DOHH2 (cell line): Measurements from ENCODE around the gene ARID1A.

ENCODE experiments used
- H3F3A ChIP-seq: fragments of 200-600 bp; sonication (generic), shearing (Covaris generic); 2 replicates; pipeline ENCODE4 v1.6.0; 2016; ENCODE audit warnings: antibody characterized with exemption, mild to moderate bottlenecking; ENCODE audit not compliant: control insufficient read depth, insufficient read depth
- H3K27ac ChIP-seq: fragments of 200-600 bp; sonication (generic); 2 replicates; pipeline ENCODE4 v1.5.1; 2014; ENCODE audit warnings: low read depth, mild to moderate bottlenecking, low read length, moderate library complexity
- H3K27me3 ChIP-seq: fragments of 200-600 bp; sonication (generic); 2 replicates; pipeline ENCODE4 v1.6.1; 2014; ENCODE audit warnings: mild to moderate bottlenecking, low read length, mixed read lengths; ENCODE audit not compliant: control insufficient read depth
- H3K36me3 ChIP-seq: fragments of 200-600 bp; sonication (generic); 2 replicates; pipeline ENCODE4 v1.6.1; 2014; ENCODE audit warnings: mild to moderate bottlenecking, low read length, moderate library complexity, mixed read lengths; ENCODE audit not compliant: control insufficient read depth
- H3K4me1 ChIP-seq: fragments of 200-600 bp; sonication (generic); 2 replicates; pipeline ENCODE4 v1.6.1; 2014; ENCODE audit warnings: mild to moderate bottlenecking, low read length, mixed read lengths; ENCODE audit not compliant: control insufficient read depth
- H3K4me2 ChIP-seq: fragments of 200-600 bp; sonication (generic); 2 replicates; pipeline ENCODE4 v1.6.0; 2014; ENCODE audit warnings: mild to moderate bottlenecking, low read length, moderate library complexity
- H3K4me3 ChIP-seq: fragments of 200-600 bp; sonication (generic); 2 replicates; pipeline ENCODE4 v1.5.1; 2014; ENCODE audit warnings: mild to moderate bottlenecking, low read length, mixed read lengths
- H3K79me2 ChIP-seq: fragments of 200-600 bp; sonication (generic); 2 replicates; pipeline ENCODE4 v1.6.1; 2014; ENCODE audit warnings: mild to moderate bottlenecking, low read length, mixed read lengths; ENCODE audit not compliant: control insufficient read depth
- H3K9me2 ChIP-seq: fragments of 200-600 bp; sonication (generic); replicated peaks from 2 replicates; pipeline ENCODE4 v1.6.1; 2014; ENCODE audit warnings: mild to moderate bottlenecking, low read length, mixed read lengths; ENCODE audit not compliant: control insufficient read depth
- H3K9me3 ChIP-seq: fragments of 200-600 bp; sonication (generic); 2 replicates; pipeline ENCODE4 v1.6.1; 2014; ENCODE audit warnings: antibody characterized with exemption, low read length, mixed read lengths; ENCODE audit not compliant: control insufficient read depth, insufficient read depth
- H4K20me1 ChIP-seq: fragments of 200-600 bp; sonication (generic); 2 replicates; pipeline ENCODE4 v1.6.0; 2014; ENCODE audit warnings: low read depth, mild to moderate bottlenecking, antibody characterized with exemption, low read length, moderate library complexity; ENCODE audit not compliant: control insufficient read depth, insufficient read depth
- EZH2phosphoT487 ChIP-seq: fragments of 200-600 bp; sonication (generic); IDR thresholded peaks from 2 replicates; pipeline ENCODE4 v1.6.1; 2017; ENCODE audit warnings: borderline replicate concordance, mild to moderate bottlenecking, antibody characterized with exemption, low read length, moderate library complexity, mixed read lengths
- TF ChIP-seq, protein P1 (sequence below): fragments of 200-600 bp; sonication (generic); IDR thresholded peaks from one replicate; pipeline ENCODE4 v1.5.1; 2014; ENCODE audit warnings: antibody characterized with exemption, mild to moderate bottlenecking, low read depth, low read length; ENCODE audit not compliant: poor library complexity, severe bottlenecking

Gene ARID1A

DNA sequence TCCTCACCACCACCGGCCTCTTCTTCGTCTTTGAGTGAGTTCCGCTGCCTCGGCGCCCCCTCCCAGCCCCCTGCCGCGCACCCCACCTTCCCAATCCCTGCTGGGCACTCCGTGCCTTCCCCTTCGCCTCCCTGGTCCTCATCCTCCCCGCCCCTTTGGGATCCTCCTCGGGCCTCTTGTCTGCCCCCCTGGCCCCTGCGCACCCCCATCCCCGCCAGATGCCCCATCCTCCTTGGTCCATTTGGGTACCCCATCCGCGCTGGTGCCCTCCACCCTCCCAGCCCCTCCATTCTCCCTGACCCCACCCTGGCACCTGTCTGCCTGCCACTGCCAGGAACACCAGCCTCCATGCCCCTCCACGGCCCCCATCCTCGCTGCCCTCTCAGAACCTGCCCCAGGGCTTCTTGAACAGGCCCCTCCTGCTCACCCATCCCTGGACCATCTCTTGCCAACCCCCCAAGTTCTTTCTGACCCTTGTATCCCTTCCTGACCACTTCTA is 131.3 kb downstream of the ARID1A start:
- Histone ChIP-seq H3K36me3 (peaks cover 21% of the 10 kb centered on the region), H3K9me2 (no peaks in the 10 kb centered on the region), H3K4me3 (peak overlapping the region; percentile 83), H3F3A (peaks cover 3% of the 10 kb centered on the region), H4K20me1 (no peaks in the 10 kb centered on the region), H3K27ac (no peak overlapping the region), H3K79me2 (peaks cover 49% of the 10 kb centered on the region), H3K9me3 (no peaks in the 10 kb centered on the region), H3K27me3 (no peaks in the 10 kb centered on the region), H3K4me2 (peak overlapping the region; percentile 97), H3K4me1 (peaks cover 39% of the 10 kb centered on the region)
- TF ChIP-seq, protein P1, sequence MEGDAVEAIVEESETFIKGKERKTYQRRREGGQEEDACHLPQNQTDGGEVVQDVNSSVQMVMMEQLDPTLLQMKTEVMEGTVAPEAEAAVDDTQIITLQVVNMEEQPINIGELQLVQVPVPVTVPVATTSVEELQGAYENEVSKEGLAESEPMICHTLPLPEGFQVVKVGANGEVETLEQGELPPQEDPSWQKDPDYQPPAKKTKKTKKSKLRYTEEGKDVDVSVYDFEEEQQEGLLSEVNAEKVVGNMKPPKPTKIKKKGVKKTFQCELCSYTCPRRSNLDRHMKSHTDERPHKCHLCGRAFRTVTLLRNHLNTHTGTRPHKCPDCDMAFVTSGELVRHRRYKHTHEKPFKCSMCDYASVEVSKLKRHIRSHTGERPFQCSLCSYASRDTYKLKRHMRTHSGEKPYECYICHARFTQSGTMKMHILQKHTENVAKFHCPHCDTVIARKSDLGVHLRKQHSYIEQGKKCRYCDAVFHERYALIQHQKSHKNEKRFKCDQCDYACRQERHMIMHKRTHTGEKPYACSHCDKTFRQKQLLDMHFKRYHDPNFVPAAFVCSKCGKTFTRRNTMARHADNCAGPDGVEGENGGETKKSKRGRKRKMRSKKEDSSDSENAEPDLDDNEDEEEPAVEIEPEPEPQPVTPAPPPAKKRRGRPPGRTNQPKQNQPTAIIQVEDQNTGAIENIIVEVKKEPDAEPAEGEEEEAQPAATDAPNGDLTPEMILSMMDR = no peak
- no peak for TF ChIP-seq EZH2phosphoT487

DNA sequence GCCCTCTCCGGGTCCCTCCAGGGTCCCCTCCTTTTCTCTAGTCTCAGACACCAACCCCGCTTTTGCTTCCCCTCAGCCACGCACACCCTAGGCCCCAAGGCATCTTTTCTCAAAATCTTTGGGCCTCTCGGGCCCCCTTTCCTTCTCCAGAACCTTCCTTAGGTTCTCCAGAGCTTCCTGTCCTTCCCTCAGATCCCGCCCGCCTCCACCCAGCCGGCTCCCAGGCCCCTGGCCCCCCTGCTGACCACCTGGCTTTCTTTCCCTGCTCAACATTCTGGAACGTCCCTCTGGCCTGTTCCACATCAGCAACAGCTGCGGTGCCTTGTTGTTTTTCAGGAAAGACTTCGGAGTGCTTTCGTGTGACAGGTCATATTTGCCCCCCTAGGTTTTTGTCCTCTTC is 131.8 kb downstream of the ARID1A start:
- Histone ChIP-seq H3K9me3 (no peaks in the 10 kb centered on the region), H3K4me1 (peaks cover 42% of the 10 kb centered on the region), H3K79me2 (peaks cover 49% of the 10 kb centered on the region), H3K27ac (no peak overlapping the region), H3K27me3 (no peaks in the 10 kb centered on the region), H3K4me3 (peak overlapping the region; percentile 83), H4K20me1 (no peaks in the 10 kb centered on the region), H3K36me3 (peaks cover 26% of the 10 kb centered on the region), H3K4me2 (peak overlapping the region; percentile 97), H3F3A (peaks cover 6% of the 10 kb centered on the region), H3K9me2 (no peaks in the 10 kb centered on the region)
- TF ChIP-seq, protein P1 = no peak
- no peak for TF ChIP-seq EZH2phosphoT487

DNA sequence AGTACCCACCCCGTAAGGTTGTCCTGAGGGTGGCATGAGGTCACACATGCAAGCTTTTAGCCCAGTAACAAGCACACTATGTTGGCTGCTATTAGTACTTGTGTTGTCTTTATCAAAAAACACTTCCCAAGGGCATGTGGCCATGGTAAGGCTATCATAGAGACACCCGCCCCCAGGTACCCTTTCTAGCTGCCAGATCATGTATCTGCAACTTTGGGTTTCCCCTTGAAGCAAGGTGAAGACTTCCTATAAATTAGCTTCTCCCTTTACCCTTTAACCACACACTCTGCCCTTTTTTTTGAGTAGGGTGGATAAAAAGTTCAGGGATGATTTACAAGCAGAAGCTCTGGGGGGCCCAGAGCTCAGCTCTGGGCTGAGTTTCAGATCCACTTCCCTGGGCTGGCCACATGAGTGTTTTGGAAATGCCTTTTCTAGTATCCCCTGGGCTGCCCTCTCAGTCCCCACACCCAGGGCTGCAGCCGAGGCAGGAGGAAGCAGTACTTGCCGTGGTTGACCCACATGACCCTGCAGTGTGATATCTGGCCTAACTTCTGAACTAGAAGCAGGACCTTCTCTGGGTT is 132.7 kb downstream of the ARID1A start:
- H4K20me1 ChIP-seq = no peaks in the 10 kb centered on the region
- no peak overlapping the region for H3K27ac ChIP-seq
- no peaks in the 10 kb centered on the region for H3K9me3 ChIP-seq
- H3K4me2 ChIP-seq = peak overlapping the region; percentile 62
- peaks cover 12% of the 10 kb centered on the region for H3F3A ChIP-seq
- TF ChIP-seq, protein P1 = no peak
- TF ChIP-seq EZH2phosphoT487 = no peak
- H3K4me1 ChIP-seq = peaks cover 50% of the 10 kb centered on the region
- H3K9me2 ChIP-seq = no peaks in the 10 kb centered on the region
- peak overlapping the region; percentile 17 for H3K4me3 ChIP-seq
- peaks cover 49% of the 10 kb centered on the region for H3K79me2 ChIP-seq
- peaks cover 33% of the 10 kb centered on the region for H3K36me3 ChIP-seq
- no peaks in the 10 kb centered on the region for H3K27me3 ChIP-seq
